Esophagus squamous epithelium (tissue), 5 donors: ENCODE measurements around the gene KCNJ12. TPM values are rescaled to one million over a fixed set of nuclear protein-coding genes. Genes with fewer than 3 reads are reported as not detected.
"Not testable (repeated sequence)": the region's sequence is repeated elsewhere in the genome, so short reads cannot be mapped to it uniquely, and the experiment has no call there.

ENCODE experiments used
- DNase-seq: peaks from one replicate; lab custom pipeline; 2025; lab: John Stamatoyannopoulos, UW
- H3K27ac ChIP-seq, 4 donors: fragments of 200-600 bp; sonication (generic); one replicate each; pipeline ENCODE4 v1.5.1; 2016 to 2019; ENCODE audit warnings: mild to moderate bottlenecking in 1 of 4
- H3K27me3 ChIP-seq, 4 donors: fragments of 200-600 bp; sonication (generic); 1 replicate in 3 of 4; 2 replicates in 1 of 4; pipeline versions ENCODE4 v1.5.1 to v1.6.0; 2017 to 2021; ENCODE audit warnings: antibody characterized with exemption in 1 of 4
- H3K36me3 ChIP-seq, 3 donors: fragments of 200-600 bp; sonication (generic); one replicate each; pipeline ENCODE4 v1.5.1; 2016 to 2019
- H3K4me1 ChIP-seq, 3 donors: fragments of 200-600 bp; sonication (generic); one replicate each; pipeline ENCODE4 v1.5.1; 2017 to 2019
- H3K4me3 ChIP-seq, 4 donors: fragments of 200-600 bp; sonication (generic); 1 replicate in 3 of 4; 2 replicates in 1 of 4; pipeline ENCODE4 v1.5.1; 2016 to 2019; ENCODE audit warnings: mild to moderate bottlenecking in 2 of 4, moderate library complexity in 1 of 4
- H3K9me3 ChIP-seq, 3 donors: fragments of 200-600 bp; sonication (generic); one replicate each; pipeline ENCODE4 v1.5.1; 2016 to 2019
- POLR2A ChIP-seq, 4 donors: fragments of 450-650 bp; IDR thresholded peaks; one replicate each; pipeline ENCODE4 v1.6.1; 2017; ENCODE audit warnings: antibody characterized with exemption in 4 of 4, mild to moderate bottlenecking in 4 of 4, moderate library complexity in 3 of 4
- WGBS, 2 donors: methylation state at CpG; one replicate each; pipeline ENCODE4 v1.1.5; 2018; 5-methylcytosine and 5-hydroxymethylcytosine counted together
- intact Hi-C: fragments of 100-400 bp; cut with DNase I; formaldehyde crosslinking; loops from one replicate; pipeline ENCODE4 v1.15.0; 2022
- total RNA-seq, 4 donors: library from RNA; depleted of rRNA; stranded (reverse); fragments of >200 nt; gene quantifications; one replicate each; pipeline ENCODE4 v1.1.0, GENCODE V29; 2016
- TF ChIP-seq, protein P1 (sequence below), 6 experiments: fragments of 450-650 bp in 4 of 6; fragments of 200-600 bp in 2 of 6; sonication (generic) in 2 of 6; IDR thresholded peaks; one replicate each; pipeline ENCODE4 v1.5.1; 2016 to 2019; ENCODE audit warnings: antibody characterized with exemption in 6 of 6, mild to moderate bottlenecking in 4 of 6, moderate library complexity in 4 of 6
- donor health status: DM: yes; HTN: yes; CAD: no.

The KCNJ12 gene
- total RNA-seq, 4 donors from 2014 or later = 0.09 to 0.73 (median 0.38) TPM; not detected in 1

DNA sequence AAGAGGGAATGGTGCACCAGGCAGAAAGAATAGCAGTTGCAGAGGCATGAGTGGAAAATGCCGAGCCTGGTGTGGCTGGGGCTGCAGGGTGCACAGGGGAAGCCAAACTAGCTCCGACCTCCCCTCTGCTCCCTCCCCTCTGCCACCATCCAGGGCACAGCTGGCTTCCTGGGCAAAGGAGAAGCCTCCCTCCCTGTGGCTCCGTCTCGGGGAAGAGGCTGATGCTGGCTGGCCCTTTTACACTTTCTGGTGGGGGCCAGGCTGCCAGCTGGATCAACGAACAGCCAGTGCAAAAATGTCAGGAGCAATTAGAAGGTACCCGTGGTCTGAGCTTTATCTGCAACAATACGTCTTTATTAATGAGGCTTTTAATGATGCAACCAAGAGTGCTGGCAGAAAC lies 37.1 kb upstream of the KCNJ12 start:
- Histone ChIP-seq H3K27ac (no peak overlapping the region), H3K4me1 (no peaks in the 10 kb centered on the region), H3K27me3 (peaks cover 0 to 3% (median 0%) of the 10 kb centered on the region in 4 donors), H3K9me3 (no peaks in the 10 kb centered on the region), H3K36me3 (no peaks in the 10 kb centered on the region), H3K4me3 (no peak overlapping the region)
- no peak for DNase-seq
- WGBS, 2 donors = 44 to 52% methylated on average over 6 to 7 of the region's 7 CpGs
- intact Hi-C loops = no loop called here
- TF ChIP-seq POLR2A (IDR thresholded peaks at IDR 0.05) = no peak
- TF ChIP-seq, protein P1, sequence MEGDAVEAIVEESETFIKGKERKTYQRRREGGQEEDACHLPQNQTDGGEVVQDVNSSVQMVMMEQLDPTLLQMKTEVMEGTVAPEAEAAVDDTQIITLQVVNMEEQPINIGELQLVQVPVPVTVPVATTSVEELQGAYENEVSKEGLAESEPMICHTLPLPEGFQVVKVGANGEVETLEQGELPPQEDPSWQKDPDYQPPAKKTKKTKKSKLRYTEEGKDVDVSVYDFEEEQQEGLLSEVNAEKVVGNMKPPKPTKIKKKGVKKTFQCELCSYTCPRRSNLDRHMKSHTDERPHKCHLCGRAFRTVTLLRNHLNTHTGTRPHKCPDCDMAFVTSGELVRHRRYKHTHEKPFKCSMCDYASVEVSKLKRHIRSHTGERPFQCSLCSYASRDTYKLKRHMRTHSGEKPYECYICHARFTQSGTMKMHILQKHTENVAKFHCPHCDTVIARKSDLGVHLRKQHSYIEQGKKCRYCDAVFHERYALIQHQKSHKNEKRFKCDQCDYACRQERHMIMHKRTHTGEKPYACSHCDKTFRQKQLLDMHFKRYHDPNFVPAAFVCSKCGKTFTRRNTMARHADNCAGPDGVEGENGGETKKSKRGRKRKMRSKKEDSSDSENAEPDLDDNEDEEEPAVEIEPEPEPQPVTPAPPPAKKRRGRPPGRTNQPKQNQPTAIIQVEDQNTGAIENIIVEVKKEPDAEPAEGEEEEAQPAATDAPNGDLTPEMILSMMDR (IDR thresholded peaks at IDR 0.05) = no peak

DNA sequence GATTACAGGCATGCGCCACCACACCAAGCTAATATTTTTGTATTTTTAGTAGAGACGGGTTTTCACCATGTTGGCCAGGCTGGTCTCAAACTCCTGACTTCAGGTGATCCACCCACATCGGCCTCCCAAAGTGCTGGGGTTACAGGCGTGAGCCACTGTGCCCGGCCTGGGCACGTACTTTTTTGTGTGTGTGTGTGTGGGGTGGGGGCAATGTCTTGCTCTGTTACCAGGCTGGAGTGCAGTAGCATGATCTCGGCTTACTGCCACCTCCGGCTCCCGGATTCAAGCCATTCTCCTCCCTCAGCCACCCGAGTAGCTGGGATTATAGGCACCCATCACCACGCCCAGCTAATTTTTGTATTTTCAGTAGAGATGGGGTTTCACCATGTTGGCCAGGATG lies 36.6 kb upstream of the KCNJ12 start:
- H3K27me3 ChIP-seq = not testable (repeated sequence)

DNA sequence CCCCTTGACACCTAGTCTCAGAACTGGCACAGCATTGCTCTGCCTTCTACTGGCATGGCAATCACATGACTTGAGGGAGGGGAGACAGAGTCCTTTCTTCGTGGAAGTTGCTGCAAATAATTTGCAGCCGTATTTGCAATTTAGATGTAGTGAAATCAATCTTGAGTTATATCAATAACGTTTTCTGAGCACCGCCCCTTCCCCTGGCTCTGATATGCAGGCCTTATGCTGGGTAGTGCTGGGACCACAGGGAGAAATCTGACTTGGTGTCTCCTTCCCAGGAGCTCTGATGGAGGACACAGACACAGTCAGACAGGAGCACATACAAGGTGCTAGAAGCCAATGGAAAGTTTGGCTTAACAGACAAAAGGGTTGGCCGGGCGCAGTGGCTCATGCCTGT lies 35.8 kb upstream of the KCNJ12 start:
- WGBS, 2 donors = 84 to 94% methylated on average over 3 to 6 of the region's 6 CpGs
- H3K27ac ChIP-seq, H3K27me3 ChIP-seq, H3K36me3 ChIP-seq, DNase-seq, H3K9me3 ChIP-seq, H3K4me1 ChIP-seq, H3K4me3 ChIP-seq, intact Hi-C loops: not testable (repeated sequence)

More for the DNA sequence above, 36.6 kb upstream of the KCNJ12 start:
- H3K4me1 ChIP-seq, H3K9me3 ChIP-seq, H3K4me3 ChIP-seq, H3K36me3 ChIP-seq, H3K27ac ChIP-seq, DNase-seq, intact Hi-C loops: not testable (repeated sequence)
- WGBS, 2 donors = 78 to 84% methylated on average over 7 to 10 of the region's 11 CpGs

DNA sequence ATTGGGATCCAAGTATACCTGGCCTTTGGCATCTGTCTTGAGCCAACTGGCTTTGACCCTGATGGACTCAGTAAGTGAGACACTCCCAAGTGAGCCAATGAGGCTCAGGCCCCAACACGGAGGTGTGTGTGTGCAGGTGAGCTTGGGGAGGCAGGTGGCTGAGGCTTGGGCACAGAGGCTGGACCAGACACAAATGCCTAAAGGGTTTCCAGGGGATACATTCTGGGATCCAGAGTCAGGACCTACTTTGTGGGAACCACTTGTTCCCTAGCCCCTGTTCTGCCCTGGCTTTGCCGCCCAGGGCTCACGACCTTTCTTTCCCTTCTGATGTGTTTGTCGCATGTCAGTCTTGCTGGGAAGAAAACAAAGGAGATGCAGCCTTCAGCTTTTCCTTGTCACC lies 34.9 kb upstream of the KCNJ12 start:
- H3K36me3 ChIP-seq, DNase-seq, H3K9me3 ChIP-seq, H3K4me3 ChIP-seq, H3K27ac ChIP-seq, intact Hi-C loops, H3K4me1 ChIP-seq, H3K27me3 ChIP-seq: not testable (repeated sequence)
- 59 to 64% methylated on average over 2 to 3 of the region's 4 CpGs for WGBS, 2 donors

DNA sequence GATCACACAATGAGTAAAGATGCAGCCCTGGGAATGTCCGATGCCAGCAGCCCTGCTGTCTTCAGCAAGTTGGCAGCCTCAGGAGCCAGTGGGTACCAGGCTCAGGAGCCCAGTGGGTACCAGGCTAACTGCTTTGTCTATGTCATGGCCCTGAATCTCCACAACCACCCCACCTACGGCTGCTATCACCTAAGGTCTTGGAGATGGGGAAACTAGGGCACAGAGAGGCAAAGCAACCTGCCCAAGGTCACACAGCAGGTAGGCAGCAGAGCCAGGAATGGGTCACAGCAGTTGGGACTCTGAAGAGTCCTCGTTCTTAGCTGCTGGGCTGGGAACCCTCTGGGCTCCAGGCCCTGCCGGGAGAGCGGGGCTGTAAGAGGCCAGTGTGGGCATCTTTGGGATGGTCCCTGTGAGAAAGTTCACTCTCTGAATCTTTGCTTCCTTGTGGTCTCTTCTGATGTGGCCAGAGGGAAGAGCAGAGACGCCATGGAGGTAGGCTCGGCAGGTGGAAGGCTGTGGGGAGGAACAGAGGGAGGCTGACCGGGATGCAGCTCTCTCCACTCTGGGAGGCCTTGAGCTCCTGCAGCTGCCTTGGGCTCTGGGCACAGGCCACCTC lies 34.1 kb upstream of the KCNJ12 start:
- H3K9me3 ChIP-seq, H3K4me1 ChIP-seq, H3K4me3 ChIP-seq, H3K27ac ChIP-seq, intact Hi-C loops, H3K36me3 ChIP-seq, DNase-seq, H3K27me3 ChIP-seq: not testable (repeated sequence)
- 76 to 80% methylated on average over 2 to 3 of the region's 8 CpGs for WGBS, 2 donors

DNA sequence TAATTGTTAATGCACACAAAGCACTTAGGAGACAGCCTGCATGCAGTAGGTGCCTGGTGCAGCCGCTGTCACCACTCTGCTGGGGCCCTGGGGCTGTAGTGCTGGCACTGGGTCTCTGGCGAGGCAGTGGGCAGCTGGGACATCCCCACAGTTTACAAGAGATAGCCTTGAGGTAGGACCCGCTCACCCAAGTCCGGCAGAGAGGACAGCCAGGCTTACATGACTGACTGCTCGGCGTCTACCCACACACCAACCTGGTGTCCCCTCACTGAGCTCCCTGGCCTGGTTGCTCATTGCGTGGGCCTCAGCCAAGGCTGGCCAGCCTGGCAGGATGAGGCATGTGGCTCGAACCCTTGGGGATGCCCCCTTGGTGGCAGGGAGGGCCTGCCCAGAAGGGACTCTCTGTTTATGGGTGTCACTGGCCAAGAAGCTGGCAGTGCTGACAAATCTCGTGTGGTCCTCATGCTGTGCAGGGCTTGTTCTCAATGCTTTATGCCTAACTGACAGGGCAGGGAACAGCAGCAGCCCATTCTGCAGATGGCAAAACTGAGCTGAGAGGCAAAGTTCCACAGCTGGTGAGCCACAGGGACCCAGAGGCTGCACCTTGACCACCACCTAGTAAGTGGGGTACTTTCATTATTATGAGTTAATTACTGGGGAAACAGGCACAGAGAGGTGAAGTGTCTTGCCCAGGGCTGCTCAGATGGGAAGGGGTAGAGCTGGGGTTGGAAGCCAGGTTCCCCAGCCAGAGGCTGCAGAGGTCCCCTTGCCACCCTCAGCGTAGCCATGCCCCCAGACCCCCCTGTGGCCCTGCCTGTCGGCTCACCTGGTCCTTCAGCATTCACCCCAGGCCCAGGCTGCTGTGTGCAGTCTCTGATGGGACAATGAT lies 32.9 kb upstream of the KCNJ12 start:
- 61% methylated on average over 6 of the region's 11 CpGs; no CpG with 5 or more reads in 1 of the 2 donors for WGBS, 2 donors
- DNase-seq, intact Hi-C loops, H3K27ac ChIP-seq, H3K36me3 ChIP-seq, H3K4me3 ChIP-seq, H3K9me3 ChIP-seq, H3K4me1 ChIP-seq, H3K27me3 ChIP-seq: not testable (repeated sequence)

DNA sequence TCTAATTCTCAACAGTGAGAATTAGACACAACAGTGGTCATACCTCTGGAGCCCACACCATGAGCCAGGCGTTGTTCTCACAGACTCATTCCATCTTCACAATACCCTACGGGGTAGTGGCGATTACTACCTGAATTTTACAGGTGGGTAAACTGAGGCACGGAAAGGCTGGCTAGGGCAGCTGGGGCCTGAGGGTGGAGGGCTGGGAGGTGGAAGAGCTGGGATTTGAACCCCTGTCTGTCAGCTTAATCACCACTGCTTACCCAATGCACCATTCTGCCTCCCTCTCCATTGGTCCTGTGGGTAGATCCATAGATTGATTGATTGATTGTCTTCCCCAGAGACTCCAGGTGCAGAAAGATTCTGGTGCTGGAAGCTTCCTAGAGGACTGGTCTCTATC lies 31.4 kb upstream of the KCNJ12 start:
- H3K36me3 ChIP-seq, H3K27ac ChIP-seq, H3K4me3 ChIP-seq, intact Hi-C loops, H3K4me1 ChIP-seq, H3K9me3 ChIP-seq, H3K27me3 ChIP-seq, DNase-seq: not testable (repeated sequence)
- WGBS, 2 donors = 59 to 70% methylated on average over 3 to 4 of the region's 4 CpGs

DNA sequence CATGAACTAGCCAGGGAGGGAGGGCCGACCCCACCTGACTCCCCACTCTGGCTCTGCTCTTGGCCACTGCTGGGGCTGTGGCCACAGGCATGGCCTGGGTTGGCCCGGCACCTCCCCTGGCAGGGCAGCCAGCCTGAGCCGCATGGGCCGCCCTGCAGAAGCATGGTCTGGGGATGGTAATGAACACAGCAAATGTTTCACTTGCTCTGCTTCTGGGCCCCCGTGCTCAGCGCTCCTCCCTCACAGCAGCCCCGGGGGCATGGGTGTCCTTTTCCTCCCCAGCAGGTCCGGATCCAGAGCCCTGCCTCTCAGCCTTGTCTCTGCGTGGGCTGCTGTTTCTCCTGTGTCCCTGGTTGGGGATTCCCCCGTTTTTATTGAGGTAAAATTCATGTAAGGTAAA lies 30.9 kb upstream of the KCNJ12 start:
- no peak for TF ChIP-seq POLR2A (IDR thresholded peaks at IDR 0.05)
- TF ChIP-seq, protein P1 (IDR thresholded peaks at IDR 0.05) = no peak
- H3K4me3 ChIP-seq = no peak overlapping the region

DNA sequence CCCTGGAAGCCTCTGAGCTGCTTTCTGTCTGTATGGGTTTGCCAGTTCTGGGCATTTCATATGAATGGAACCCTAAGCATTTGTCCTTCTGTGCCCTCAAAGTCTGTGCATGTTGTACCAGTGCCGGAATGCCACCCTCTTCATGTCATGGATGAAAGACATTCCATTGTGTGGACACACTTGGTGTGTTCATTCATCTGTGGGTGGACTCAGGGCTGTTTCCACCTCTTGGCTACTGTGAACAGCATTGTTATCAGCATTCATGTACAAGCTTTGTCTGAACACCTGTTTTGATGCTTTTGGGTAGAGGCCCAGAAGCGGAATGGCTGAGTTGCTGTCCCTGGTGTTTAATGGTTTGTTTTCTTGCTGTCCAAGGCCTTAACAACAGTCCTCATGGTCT lies 30.1 kb upstream of the KCNJ12 start:
- intact Hi-C loops, H3K27ac ChIP-seq, H3K9me3 ChIP-seq, DNase-seq, H3K4me3 ChIP-seq, H3K27me3 ChIP-seq, H3K4me1 ChIP-seq, H3K36me3 ChIP-seq: not testable (repeated sequence)
- WGBS, 2 donors = no CpG with 5 or more reads among the region's 2 CpGs

More for the DNA sequence above, 30.9 kb upstream of the KCNJ12 start:
- intact Hi-C loops = no loop called here
- no peaks in the 10 kb centered on the region for H3K36me3 ChIP-seq
- H3K27ac ChIP-seq = no peak overlapping the region
- H3K4me1 ChIP-seq = no peaks in the 10 kb centered on the region
- H3K27me3 ChIP-seq = no peaks in the 10 kb centered on the region
- WGBS, 2 donors = 47 to 51% methylated on average over 5 to 6 of the region's 10 CpGs
- no peak for DNase-seq
- no peaks in the 10 kb centered on the region for H3K9me3 ChIP-seq

DNA sequence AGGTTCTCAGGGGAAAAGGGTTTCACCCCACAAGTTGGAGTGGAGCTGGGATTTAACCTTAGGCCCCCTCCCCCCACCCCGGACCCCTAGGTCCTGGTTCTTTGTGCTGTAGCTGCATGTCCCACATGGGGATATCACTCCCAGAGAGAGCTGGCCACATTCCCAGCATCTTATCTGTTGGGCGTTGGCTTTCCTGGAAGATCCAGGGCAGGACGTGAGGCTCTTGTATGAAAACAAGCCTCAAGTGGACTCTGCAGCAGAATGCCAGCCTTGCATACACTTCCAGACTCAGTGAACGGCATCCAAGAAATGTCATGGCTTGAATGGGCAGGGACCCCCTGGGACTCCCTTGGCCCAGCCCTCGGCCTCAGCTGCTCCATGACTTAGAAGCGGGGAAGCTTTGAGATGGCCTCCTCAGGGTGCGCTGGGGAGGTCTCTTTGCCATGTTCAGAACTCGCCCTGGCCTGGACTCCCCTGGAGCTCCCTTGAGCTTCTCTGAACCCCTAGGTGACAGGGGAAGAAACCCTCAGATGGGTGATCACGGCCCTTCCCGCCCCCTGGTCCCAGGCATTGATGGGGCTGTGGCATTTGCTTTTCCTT lies 29.4 kb upstream of the KCNJ12 start:
- intact Hi-C loops, H3K9me3 ChIP-seq, H3K4me1 ChIP-seq, H3K27me3 ChIP-seq, H3K36me3 ChIP-seq, DNase-seq, H3K4me3 ChIP-seq, H3K27ac ChIP-seq: not testable (repeated sequence)
- WGBS, 2 donors = 69 to 71% methylated on average over 2 to 3 of the region's 10 CpGs
